ENCODE data around the gene COX4I1. TPM values are rescaled to one million over a fixed set of nuclear protein-coding genes. Genes with fewer than 3 reads are reported as not detected.

COX4I1 gene
- total and polyA plus RNA-seq, 2 of the 8 experiments (the other 6 are each of a cell fraction or from before 2014, with no cell fraction given): 507 to 707 TPM

GRCh38 chr16:85753976-85754375 is 45.5 kb upstream of the COX4I1 start:
- Histone ChIP-seq H2BK12ac (ENCODE audit: low read depth, low read length) (no peak overlapping the region), H3K4ac (replicated peaks; ENCODE audit: insufficient read length, low read depth, low read length) (no peak overlapping the region), H3K79me2 (ENCODE audit: control insufficient read depth in 1 of 2, insufficient read depth in 2 of 2, low read length in 2 of 2) (no peaks in the 10 kb centered on the region), H4K20me1 (replicated peaks in 1 of 2; ENCODE audit: control insufficient read depth in 1 of 2, insufficient read depth in 2 of 2, low read length in 2 of 2) (peaks cover 0 to 3% of the 10 kb centered on the region in 2 experiments), H4K5ac (ENCODE audit: insufficient read length, low read depth, low read length) (no peak overlapping the region), H3K4me3 (ENCODE audit: extremely low read depth in 1 of 4, insufficient read depth in 2 of 4, low read depth in 3 of 4, low read length in 4 of 4) (no peak overlapping the region), H3K9me3 (ENCODE audit: insufficient read depth in 2 of 2, low read depth in 1 of 2, low read length in 1 of 2) (no peaks in the 10 kb centered on the region), H2AFZ (ENCODE audit: low read length) (no peak overlapping the region), H2AK5ac (ENCODE audit: low read depth, low read length) (no peak overlapping the region), H3K23ac (ENCODE audit: insufficient read length) (no peak overlapping the region), H3K27me3 (replicated peaks in 1 of 4; ENCODE audit: control insufficient read depth in 3 of 4, extremely low read depth in 1 of 4, insufficient read depth in 3 of 4, low read length in 3 of 4) (peaks cover 3 to 34% (median 22%) of the 10 kb centered on the region in 4 experiments), H2BK20ac (ENCODE audit: low read length) (no peak overlapping the region), H3K27ac (ENCODE audit: low read depth, low read length) (no peak overlapping the region), H3K79me1 (ENCODE audit: low read depth, low read length) (no peaks in the 10 kb centered on the region), H4K91ac (replicated peaks; ENCODE audit: insufficient read length, low read length) (no peak overlapping the region), H3K9ac (replicated peaks in 1 of 4; ENCODE audit: extremely low read depth in 1 of 4, low read depth in 3 of 4, low read length in 3 of 4) (no peak overlapping the region), H3K4me2 (ENCODE audit: insufficient read depth in 1 of 2, low read depth in 2 of 2, low read length in 2 of 2) (no peak overlapping the region), H4K8ac (ENCODE audit: extremely low read depth, insufficient read depth, low read length) (no peak overlapping the region), H3K36me3 (ENCODE audit: control insufficient read depth in 2 of 4, insufficient read depth in 4 of 4, low read length in 3 of 4) (no peaks in the 10 kb centered on the region), H3K18ac (ENCODE audit: extremely low read depth, low read length) (no peak overlapping the region), H2BK5ac (ENCODE audit: low read depth, low read length) (no peak overlapping the region), H3K56ac (replicated peaks; ENCODE audit: insufficient read length, low read depth, low read length) (no peak overlapping the region), H2BK120ac (replicated peaks; ENCODE audit: low read depth, low read length) (no peak overlapping the region), H3K4me1 (replicated peaks in 1 of 4; ENCODE audit: control insufficient read depth in 3 of 4, insufficient read depth in 4 of 4, low read length in 3 of 4) (peaks cover 0 to 29% (median 21%) of the 10 kb centered on the region in 4 experiments; a peak in 6 of 7 replicates), H3K14ac (ENCODE audit: insufficient read length) (no peak overlapping the region), H2BK15ac (ENCODE audit: low read length) (peak overlapping the region; percentile 31; the same call in 1 of the 2 replicates), H3K23me2 (ENCODE audit: low read depth, low read length) (peaks cover 4% of the 10 kb centered on the region; the same call in 1 of the 2 replicates)
- ChIA-PET CTCF (ENCODE audit: partially characterized antibody) (interaction anchor here (0.6 to 2.0 kb wide), 7 partner anchors 11 to 1323 kb away, joined by 3 to 5 read pairs (median 3); no protein-coding TSS in a partner anchor), POLR2A (ENCODE audit: partially characterized antibody) (no interaction called here)
- FAIRE-seq (no peak), DNase-seq (ENCODE audit: low read depth in 1 of 2, low spot score in 2 of 2) (no peak)
- 82% methylated on average over 7 of the region's 7 CpGs; no CpG with 5 or more reads in 1 of the 2 experiments for WGBS, 2 experiments (ENCODE audit: extremely low coverage in 1 of 2, insufficient coverage in 1 of 2, insufficient read length in 1 of 2, insufficient replicate concordance in 2 of 2, low coverage in 1 of 2, low lambda C conversion rate in 2 of 2, missing lambda C conversion rate in 1 of 2)
- TF ChIP-seq CBX5 (IDR thresholded peaks at IDR 0.05; ENCODE audit: low read depth, low read length) (no peak), USF2 (IDR thresholded peaks at IDR 0.05; ENCODE audit: low read length) (no peak), E2F6 (IDR thresholded peaks at IDR 0.05) (no peak), SIX5 (IDR thresholded peaks at IDR 0.05; ENCODE audit: low read depth, low read length) (no peak), HDAC2 (IDR thresholded peaks at IDR 0.05; ENCODE audit: borderline replicate concordance in 1 of 2, low read depth in 2 of 2, low read length in 2 of 2) (no peak), GABPA (IDR thresholded peaks at IDR 0.05; ENCODE audit: borderline replicate concordance, insufficient read depth, low read length) (no peak), GTF2F1 (IDR thresholded peaks at IDR 0.05; ENCODE audit: borderline replicate concordance, low read depth, low read length) (no peak), FOSL1 (IDR thresholded peaks at IDR 0.05; ENCODE audit: insufficient read depth, low read depth, low read length) (no peak), JUND (IDR thresholded peaks at IDR 0.05; ENCODE audit: low read length) (no peak), HDAC6 (IDR thresholded peaks at IDR 0.05; ENCODE audit: low read depth, low read length) (no peak), TCF12 (IDR thresholded peaks at IDR 0.05; ENCODE audit: low read depth, low read length) (no peak), ASH2L (IDR thresholded peaks at IDR 0.05; ENCODE audit: low read length) (no peak), BACH1 (IDR thresholded peaks at IDR 0.05; ENCODE audit: low read length) (no peak)
